NCI-H510A (cell line): Measurements from ENCODE around the gene SLC25A18.
A peak's percentile ranks its signal among the peaks of the same experiment; 100 is the strongest.
"Not testable (repeated sequence)": the region's sequence is repeated elsewhere in the genome, so short reads cannot be mapped to it uniquely, and the experiment has no call there.

ENCODE experiments used
- DNase-seq: peaks from one replicate; lab custom pipeline; 2025; lab: John Stamatoyannopoulos, UW

SLC25A18 gene

GRCh38 chr22:17607891-17608521 is 44.7 kb downstream of the SLC25A18 start:
- DNase-seq: no peak

GRCh38 chr22:17612057-17612456 is 48.8 kb downstream of the SLC25A18 start:
- DNase-seq: no peak

- no peak for DNase-seq
These were observed 50.0 kb downstream of the SLC25A18 start for GRCh38 chr22:17613280-17613679.

- DNase-seq: no peak
These were observed 64.7 kb downstream of the SLC25A18 start for GRCh38 chr22:17627961-17628405.

- peak; percentile 68 for DNase-seq
These were observed 65.3 kb downstream of the SLC25A18 start, which contains the start of gene ATP6V1E1 for GRCh38 chr22:17628406-17629172. TSS of gene ATP6V1E1 (minus strand) at chr22:17628749. CDS start at chr22:17628635, 114 bp downstream.

GRCh38 chr22:17629173-17629489 is 65.8 kb downstream of the SLC25A18 start:
- DNase-seq: no peak

- DNase-seq: no peak
These were observed 66.3 kb downstream of the SLC25A18 start for GRCh38 chr22:17629641-17630040.

- no peak for DNase-seq
These were observed 67.8 kb downstream of the SLC25A18 start for GRCh38 chr22:17631076-17631565.

GRCh38 chr22:17633217-17633997 is 70.1 kb downstream of the SLC25A18 start:
- DNase-seq: no peak

- DNase-seq: no peak
These were observed 70.7 kb downstream of the SLC25A18 start for GRCh38 chr22:17633998-17634323.

- no peak for DNase-seq
These were observed 71.4 kb downstream of the SLC25A18 start for GRCh38 chr22:17634696-17635095.

- DNase-seq: not testable (repeated sequence)
These were observed 73.6 kb downstream of the SLC25A18 start for GRCh38 chr22:17636850-17637249.

GRCh38 chr22:17637490-17638181 is 74.3 kb downstream of the SLC25A18 start:
- no peak for DNase-seq

GRCh38 chr22:17638182-17638431 is 74.8 kb downstream of the SLC25A18 start:
- DNase-seq: no peak

GRCh38 chr22:17638432-17639246 is 75.3 kb downstream of the SLC25A18 start, which contains the start of gene BCL2L13:
TSS of gene BCL2L13 (plus strand) at chr22:17638757. CDS start at chr22:17655712, 16,955 bp downstream.
- DNase-seq: peak; percentile 80

- DNase-seq: no peak
These were observed 76.0 kb downstream of the SLC25A18 start for GRCh38 chr22:17639247-17639741.
